ENCODE results near the gene CCM2L.

CCM2L gene

GRCh38 chr20:31992086-31992485, 18.2 kb upstream of the CCM2L start:
- no peak for DNase-seq (ENCODE audit: low read depth, low spot score)

GRCh38 chr20:31996996-31997395, 13.2 kb upstream of the CCM2L start:
- DNase-seq (ENCODE audit: low read depth, low spot score) = no peak

GRCh38 chr20:31998246-31998645, 12.0 kb upstream of the CCM2L start:
- no peak for DNase-seq (ENCODE audit: low read depth, low spot score)

GRCh38 chr20:32003325-32003724, 6.9 kb upstream of the CCM2L start:
- no peak for DNase-seq (ENCODE audit: low read depth, low spot score)

- DNase-seq (ENCODE audit: low read depth, low spot score) = no peak
Measured at GRCh38 chr20:32004963-32005362, 5.3 kb upstream of the CCM2L start.

- DNase-seq (ENCODE audit: low read depth, low spot score) = no peak
Measured at GRCh38 chr20:32006053-32006452, 4.2 kb upstream of the CCM2L start.

GRCh38 chr20:32006841-32007786, 3.1 kb upstream of the CCM2L start:
- no peak for DNase-seq (ENCODE audit: low read depth, low spot score)

GRCh38 chr20:32007787-32008616, 2.2 kb upstream of the CCM2L start:
- DNase-seq (ENCODE audit: low read depth, low spot score) = no peak

- no peak for DNase-seq (ENCODE audit: low read depth, low spot score)
Measured at GRCh38 chr20:32009564-32009963, 674 bp upstream of the CCM2L start.

GRCh38 chr20:32010666-32011065, 428 bp downstream of the CCM2L start:
- DNase-seq (ENCODE audit: low read depth, low spot score) = no peak

GRCh38 chr20:32012159-32012688, 2.0 kb downstream of the CCM2L start:
- no peak for DNase-seq (ENCODE audit: low read depth, low spot score)

- DNase-seq (ENCODE audit: low read depth, low spot score) = no peak
Measured at GRCh38 chr20:32013326-32013725, 3.1 kb downstream of the CCM2L start.

- DNase-seq (ENCODE audit: low read depth, low spot score) = no peak
Measured at GRCh38 chr20:32017711-32018251, 7.5 kb downstream of the CCM2L start.

GRCh38 chr20:32018269-32019155, 8.3 kb downstream of the CCM2L start:
- no peak for DNase-seq (ENCODE audit: low read depth, low spot score)

- DNase-seq (ENCODE audit: low read depth, low spot score) = no peak
Measured at GRCh38 chr20:32019156-32019510, 8.9 kb downstream of the CCM2L start.

GRCh38 chr20:32019563-32020463, 9.6 kb downstream of the CCM2L start:
- DNase-seq (ENCODE audit: low read depth, low spot score) = no peak

GRCh38 chr20:32021091-32021490, 10.9 kb downstream of the CCM2L start:
- no peak for DNase-seq (ENCODE audit: low read depth, low spot score)

- no peak for DNase-seq (ENCODE audit: low read depth, low spot score)
Measured at GRCh38 chr20:32024683-32025295, 14.6 kb downstream of the CCM2L start.

GRCh38 chr20:32027643-32028042, 17.4 kb downstream of the CCM2L start:
- DNase-seq (ENCODE audit: low read depth, low spot score) = no peak
